GM18508 (cell line): ENCODE data around the gene SNX8.

Experiments
- ATAC-seq: cut with Tn5 transposase; IDR thresholded peaks from one replicate; pipeline ENCODE4 v1.9.1; 2021; ENCODE audit warnings: moderate number of reproducible peaks; ENCODE audit not compliant: insufficient read depth, unreplicated experiment

Gene SNX8

DNA sequence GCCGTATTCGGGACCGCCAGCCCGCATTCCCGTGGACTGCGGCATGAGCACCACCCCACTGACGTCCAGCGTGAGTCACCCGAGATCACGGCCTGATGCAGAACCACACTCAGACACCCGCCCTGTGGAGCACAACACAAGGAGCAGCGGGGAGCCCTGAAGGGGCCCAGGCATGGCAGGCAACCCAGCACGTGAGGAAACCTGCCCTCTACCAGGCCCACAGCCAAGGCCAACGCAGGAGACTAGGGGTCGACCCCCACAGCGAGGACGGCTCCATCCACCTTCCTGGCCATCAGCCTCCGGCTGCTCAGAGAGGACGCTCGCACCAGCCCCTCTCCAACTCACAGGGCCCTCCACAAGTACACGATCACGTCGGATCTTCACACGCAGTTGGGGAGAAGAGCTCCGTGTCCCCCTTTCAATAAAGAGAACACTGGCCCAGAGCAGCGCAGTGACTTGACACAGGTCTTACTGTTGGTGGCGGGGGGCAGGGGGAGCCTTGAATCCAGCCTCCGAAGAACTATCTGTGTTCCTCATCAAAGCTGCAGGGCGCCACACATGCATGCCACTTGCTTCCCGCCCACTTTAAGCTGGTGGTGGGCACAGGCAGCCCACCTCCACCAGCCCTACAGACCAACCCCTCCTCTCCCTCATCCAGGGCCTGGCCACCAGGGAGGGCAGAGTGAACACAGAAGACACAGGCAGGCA lies 103.5 kb downstream of the SNX8 start:
- ATAC-seq = no peak

DNA sequence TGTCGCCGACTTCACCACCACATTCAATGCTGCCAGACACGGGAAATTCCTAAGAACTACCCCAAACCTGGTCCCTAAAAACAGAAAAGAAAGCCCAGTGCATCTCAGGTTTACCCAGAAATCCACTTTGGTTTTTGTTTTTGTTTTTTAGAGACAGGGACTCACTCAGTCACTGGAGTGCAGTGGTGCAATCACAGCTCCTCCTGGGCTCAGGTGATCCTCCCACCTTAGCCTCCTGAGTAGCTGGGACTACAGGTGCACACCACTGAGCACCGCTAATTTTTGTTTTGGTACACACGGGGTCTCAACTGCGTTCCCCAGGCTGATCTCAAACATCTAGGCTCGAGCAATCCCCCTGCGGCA lies 104.3 kb downstream of the SNX8 start:
- no peak for ATAC-seq

DNA sequence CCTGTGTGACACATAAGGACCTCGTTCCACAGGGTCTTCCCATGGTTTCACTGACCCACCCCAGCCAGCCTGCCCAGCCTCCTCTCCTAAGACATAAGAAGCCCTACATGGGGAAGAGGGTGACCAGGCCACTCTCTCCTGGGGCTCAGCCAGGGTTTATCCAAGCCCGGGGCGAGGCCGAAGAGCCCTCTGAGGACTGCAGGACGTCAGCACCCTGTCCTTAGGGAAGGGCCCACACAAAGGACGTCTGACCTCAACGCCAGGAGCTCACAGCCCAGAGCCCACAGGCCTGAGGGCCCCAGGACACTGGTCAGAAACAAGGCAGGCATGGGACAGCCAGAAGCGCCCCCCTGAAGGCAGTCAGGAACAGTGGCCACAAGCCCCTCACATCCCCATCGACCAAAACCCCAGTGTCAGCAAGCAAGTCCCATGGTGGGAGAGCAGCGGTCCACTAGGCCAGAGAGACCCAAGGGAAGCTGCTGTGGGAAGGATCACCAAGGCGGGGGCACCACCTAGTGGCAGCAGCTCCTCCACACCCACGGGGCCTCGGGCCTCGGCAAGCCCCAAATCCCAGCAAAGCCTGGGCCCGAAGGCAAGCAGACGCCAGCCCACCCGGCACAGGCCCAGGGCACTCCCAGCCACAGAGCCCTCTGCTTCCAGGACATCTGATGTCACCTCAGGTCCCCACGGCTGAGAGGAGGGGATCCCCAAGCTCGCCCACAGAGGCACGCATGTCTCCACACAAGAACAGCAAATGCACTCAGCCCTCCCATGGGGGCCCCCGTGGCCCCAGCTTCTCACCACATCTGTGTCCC lies 104.9 kb downstream of the SNX8 start:
- ATAC-seq = no peak

- ATAC-seq = no peak
Measured at GRCh38 chr7:2208712-2209111, 105.5 kb downstream of the SNX8 start.

DNA sequence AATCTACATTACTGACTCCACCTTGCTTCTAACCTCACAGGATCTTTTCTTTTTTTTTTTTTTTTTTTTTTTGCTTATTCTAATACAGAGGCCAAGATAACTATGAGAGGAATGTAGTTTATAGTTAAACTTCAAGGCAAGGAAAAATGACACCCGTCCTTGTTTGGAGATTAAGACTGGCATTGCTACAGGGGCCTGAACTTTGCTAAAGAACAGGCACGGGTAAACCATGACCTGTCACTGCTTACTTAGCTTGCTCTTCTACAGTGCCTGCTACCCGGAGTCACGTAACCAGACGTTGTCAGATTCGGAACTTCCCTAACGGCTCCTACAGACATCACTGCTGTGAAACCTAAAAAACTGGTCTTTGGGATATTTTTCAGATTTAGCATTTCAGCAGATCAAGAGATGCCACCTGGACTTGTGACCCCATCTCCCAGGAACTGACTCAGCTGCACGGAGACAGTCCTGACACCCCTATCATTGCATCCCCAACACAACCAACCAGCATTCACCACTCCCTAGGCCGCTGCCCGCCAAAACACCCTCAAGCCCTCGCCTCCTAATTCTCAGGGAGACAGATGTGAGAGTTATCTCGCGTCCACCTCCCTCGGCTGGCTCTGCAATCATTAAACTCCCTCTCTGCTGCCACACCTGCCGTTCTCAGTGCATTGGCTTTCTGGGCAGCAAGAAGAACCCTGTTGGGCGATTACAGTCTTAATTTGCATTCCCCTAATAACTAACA lies 109.0 kb downstream of the SNX8 start:
- ATAC-seq = no peak

GRCh38 chr7:2204446-2204845 lies 109.8 kb downstream of the SNX8 start:
- no peak for ATAC-seq

DNA sequence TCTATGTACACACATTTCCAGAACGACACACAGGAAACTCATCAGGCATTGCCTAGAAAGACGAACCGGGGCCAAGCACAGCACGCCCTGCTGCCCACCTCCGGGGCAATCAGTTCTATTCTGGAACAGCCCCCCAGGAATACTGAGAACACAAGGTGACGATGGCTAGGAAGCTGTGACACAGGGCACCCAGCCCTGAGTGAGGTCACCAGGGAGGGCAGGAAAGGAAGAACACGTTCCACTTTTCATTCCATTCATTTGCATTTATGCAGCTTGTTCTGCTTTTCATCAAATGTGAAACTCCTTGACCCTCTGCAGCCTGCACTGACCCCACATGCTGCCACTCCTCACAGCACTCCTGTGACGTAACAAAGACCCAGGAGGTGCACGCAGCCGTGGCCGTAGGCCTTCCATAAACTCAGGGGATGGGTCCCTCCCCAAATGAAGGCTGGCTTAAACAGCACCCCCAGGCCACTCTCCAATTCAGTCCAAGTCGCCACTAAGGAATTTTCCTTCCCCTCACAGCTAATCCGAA lies 110.4 kb downstream of the SNX8 start:
- no peak for ATAC-seq

DNA sequence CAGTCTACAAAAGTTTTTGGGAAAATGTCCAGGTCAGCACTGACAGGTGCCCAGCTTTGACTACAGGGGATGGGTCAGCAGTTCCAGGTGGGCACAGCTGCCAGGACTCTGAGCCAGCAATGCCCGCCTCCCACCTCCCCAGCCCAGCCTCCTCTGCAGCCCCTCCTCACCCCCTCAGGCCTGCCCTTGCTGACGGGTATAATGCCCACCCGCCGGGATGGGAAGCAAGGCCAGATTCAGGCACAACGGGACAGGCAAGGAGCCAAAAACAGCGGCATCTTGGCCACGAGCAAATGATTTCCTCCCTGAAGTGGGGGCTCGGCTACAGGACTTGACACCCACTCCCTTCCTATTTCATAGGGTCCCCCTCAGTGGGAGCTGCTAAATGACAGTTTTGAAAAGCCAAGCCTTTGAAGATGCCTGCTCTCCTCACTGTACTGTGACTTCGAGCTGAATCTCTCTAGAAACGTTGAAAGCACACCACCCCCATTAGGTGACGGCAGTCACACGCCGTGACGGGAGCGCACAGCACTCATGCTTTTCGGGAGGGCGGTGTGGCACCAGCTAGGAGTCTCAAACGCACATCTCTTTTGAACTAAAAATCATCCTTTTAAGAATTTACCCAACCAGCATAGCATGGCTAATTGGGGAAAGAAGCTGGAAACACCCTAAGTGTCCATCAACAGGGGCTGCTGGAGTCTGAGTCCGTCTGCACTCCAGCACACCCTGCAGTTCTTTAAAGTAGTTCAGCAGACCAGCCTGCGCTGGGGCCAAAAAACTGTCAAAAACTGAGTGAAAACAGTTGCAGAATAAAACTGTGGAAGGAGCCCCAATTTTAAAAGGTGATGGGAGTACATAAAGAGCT lies 111.1 kb downstream of the SNX8 start:
- ATAC-seq = no peak

GRCh38 chr7:2202361-2202761 lies 111.9 kb downstream of the SNX8 start:
- ATAC-seq = no peak
